Loucy (cell line): ENCODE results near the gene IL12RB1.

Experiments
- CTCF ChIP-seq: fragments of 200-600 bp; sonication (generic); conservative IDR thresholded peaks from 2 replicates; pipeline ENCODE4 v1.5.1; 2014; ENCODE audit warnings: mild to moderate bottlenecking, antibody characterized with exemption, low read length
- EZH2phosphoT487 ChIP-seq: fragments of 200-600 bp; IDR thresholded peaks from 2 replicates; pipeline ENCODE4 v1.6.1; 2018; ENCODE audit warnings: antibody characterized with exemption, mild to moderate bottlenecking, moderate library complexity, borderline replicate concordance

DNA sequence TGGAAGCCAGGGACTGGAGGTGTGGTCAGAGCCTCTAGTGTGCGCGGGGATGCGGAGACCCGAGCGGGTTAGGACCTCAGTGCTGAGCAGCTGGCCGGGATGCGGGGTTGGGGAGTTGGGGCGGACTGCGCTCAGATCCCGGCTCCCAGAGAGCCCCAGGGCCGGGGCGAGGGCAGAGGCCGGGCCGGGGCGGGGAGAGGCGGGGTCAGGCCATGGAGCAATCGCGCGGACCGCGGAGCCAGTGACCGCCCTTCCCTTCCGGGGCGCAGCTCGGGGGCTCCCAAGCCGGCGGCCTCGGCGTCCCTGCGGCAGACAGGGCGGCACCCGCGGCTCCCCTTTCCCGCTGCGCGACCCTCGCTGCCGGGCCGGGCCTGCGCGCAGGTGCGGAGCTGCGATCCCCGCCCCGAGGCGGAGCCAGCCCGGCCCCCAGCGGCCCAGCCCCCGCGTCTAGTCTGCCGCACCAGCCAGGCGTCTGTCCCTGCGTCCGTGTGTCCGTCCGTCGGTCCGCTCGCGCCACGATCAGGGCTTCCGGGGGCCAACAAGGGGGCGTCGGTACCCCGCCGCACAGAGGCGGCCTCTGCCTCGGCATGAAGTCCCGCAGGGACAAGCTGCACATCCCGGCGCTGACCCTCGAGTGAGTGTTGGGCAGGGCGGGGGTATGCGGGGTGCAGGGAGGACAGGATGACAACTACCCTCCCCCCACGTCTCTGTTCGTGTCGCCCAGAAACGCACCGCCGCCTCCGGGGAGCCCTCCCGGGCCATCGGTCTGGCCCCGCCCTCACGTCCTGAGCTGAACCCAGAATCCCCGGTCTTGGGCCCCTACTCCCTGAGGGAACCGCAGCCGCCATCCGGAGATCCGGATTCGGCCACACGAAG, 23.2 kb upstream of the IL12RB1 start:
- TF ChIP-seq CTCF (no peak), EZH2phosphoT487 (no peak)
